Hematopoietic multipotent progenitor cell treated with erythropoietin and hydrocortisone succinate and interleukin-3 and kit ligand, for 15 days (in vitro differentiated cells): Measurements from ENCODE around the gene ABCA12.

Source experiments
- DNase-seq: peaks from one replicate; pipeline ENCODE4 v3.0.0-alpha.2; 2015; ENCODE audit warnings: low spot score

The ABCA12 gene

GRCh38 chr2:215038421-215038820, 100.0 kb downstream of the ABCA12 start:
- no peak for DNase-seq

GRCh38 chr2:215036314-215036713, 102.1 kb downstream of the ABCA12 start:
- DNase-seq, result no peak

GRCh38 chr2:215034154-215034553, 104.3 kb downstream of the ABCA12 start:
- no peak for DNase-seq

- no peak for DNase-seq
Measured at GRCh38 chr2:215032153-215032552, 106.3 kb downstream of the ABCA12 start.

GRCh38 chr2:215031321-215031720, 107.1 kb downstream of the ABCA12 start:
- no peak for DNase-seq

- no peak for DNase-seq
Measured at GRCh38 chr2:215029936-215030335, 108.5 kb downstream of the ABCA12 start.

GRCh38 chr2:215028231-215028630, 110.2 kb downstream of the ABCA12 start:
- DNase-seq, result no peak

GRCh38 chr2:215027779-215028178, 110.6 kb downstream of the ABCA12 start:
- DNase-seq, result no peak

- DNase-seq, result no peak
Measured at GRCh38 chr2:215022910-215023309, 115.5 kb downstream of the ABCA12 start.

- no peak for DNase-seq
Measured at GRCh38 chr2:215022418-215022817, 116.0 kb downstream of the ABCA12 start.

- no peak for DNase-seq
Measured at GRCh38 chr2:215020283-215020682, 118.1 kb downstream of the ABCA12 start.

- no peak for DNase-seq
Measured at GRCh38 chr2:215019521-215020145, 118.8 kb downstream of the ABCA12 start.

GRCh38 chr2:215019085-215019484, 119.3 kb downstream of the ABCA12 start:
- no peak for DNase-seq

GRCh38 chr2:215015421-215015820, 123.0 kb downstream of the ABCA12 start:
- no peak for DNase-seq

- DNase-seq, result no peak
Measured at GRCh38 chr2:215010390-215010789, 128.0 kb downstream of the ABCA12 start.

GRCh38 chr2:215003001-215003400, 135.4 kb downstream of the ABCA12 start:
- no peak for DNase-seq

GRCh38 chr2:215002500-215002899, 135.9 kb downstream of the ABCA12 start:
- no peak for DNase-seq

- DNase-seq, result no peak
Measured at GRCh38 chr2:215000721-215001120, 137.7 kb downstream of the ABCA12 start.

GRCh38 chr2:214995926-214996670, 142.3 kb downstream of the ABCA12 start:
- no peak for DNase-seq

- DNase-seq, result no peak
Measured at GRCh38 chr2:214995409-214995808, 143.0 kb downstream of the ABCA12 start.

- no peak for DNase-seq
Measured at GRCh38 chr2:214992911-214993310, 145.5 kb downstream of the ABCA12 start.

GRCh38 chr2:214989187-214989586, 149.2 kb downstream of the ABCA12 start:
- no peak for DNase-seq

GRCh38 chr2:214987261-214987660, 151.2 kb downstream of the ABCA12 start:
- DNase-seq, result no peak

- no peak for DNase-seq
Measured at GRCh38 chr2:214985619-214986018, 152.8 kb downstream of the ABCA12 start.
